GM23338 (cell line): ENCODE data around the gene FNDC3B. TPM values are rescaled to one million over a fixed set of nuclear protein-coding genes. Genes with fewer than 3 reads are reported as not detected.
"Not testable (repeated sequence)": the region's sequence is repeated elsewhere in the genome, so short reads cannot be mapped to it uniquely, and the experiment has no call there.

Experiments
- ATAC-seq: fragments of 200-7000 bp; cut with Tn5 transposase; 3 replicates; pipeline ENCODE4 v1.9.1; 2020
- DNase-seq: peaks from one replicate; pipeline ENCODE4 v3.0.0-alpha.2; 2015; ENCODE audit warnings: low spot score
- H2AFZ ChIP-seq: fragments of 200-600 bp; sonication (generic); 2 replicates; pipeline ENCODE4 v1.8.0; 2016; ENCODE audit warnings: antibody characterized with exemption, mild to moderate bottlenecking, moderate library complexity
- H3F3A ChIP-seq: fragments of 200-600 bp; sonication (generic); replicated peaks from 2 replicates; pipeline ENCODE4 v1.8.0; 2017; ENCODE audit warnings: antibody characterized with exemption, mixed run types, low read depth
- H3K27ac ChIP-seq: fragments of 200-600 bp; sonication (generic); 2 replicates; pipeline ENCODE4 v1.6.1; 2016; ENCODE audit warnings: low read depth
- H3K27me3 ChIP-seq: fragments of 200-600 bp; sonication (generic); 2 replicates; pipeline ENCODE4 v1.8.0; 2016; ENCODE audit warnings: mild to moderate bottlenecking, mixed run types, moderate library complexity; ENCODE audit not compliant: insufficient read depth
- H3K36me3 ChIP-seq: fragments of 200-600 bp; sonication (generic); 2 replicates; pipeline ENCODE4 v1.8.0; 2016; ENCODE audit warnings: mild to moderate bottlenecking; ENCODE audit not compliant: insufficient read depth
- H3K4me1 ChIP-seq: fragments of 200-600 bp; sonication (generic); 2 replicates; pipeline ENCODE4 v1.8.0; 2016; ENCODE audit warnings: mild to moderate bottlenecking, moderate library complexity; ENCODE audit not compliant: insufficient read depth
- H3K4me2 ChIP-seq: fragments of 200-600 bp; sonication (generic); 2 replicates; pipeline ENCODE4 v1.7.1; 2017; ENCODE audit warnings: mixed run types
- H3K4me3 ChIP-seq: fragments of 200-600 bp; sonication (generic); 2 replicates; pipeline ENCODE4 v1.6.1; 2016; ENCODE audit warnings: mixed run types
- H3K79me2 ChIP-seq: fragments of 200-600 bp; sonication (generic); replicated peaks from 2 replicates; pipeline ENCODE4 v1.8.0; 2017; ENCODE audit warnings: mild to moderate bottlenecking; ENCODE audit not compliant: insufficient read depth
- H3K9me2 ChIP-seq: fragments of 200-600 bp; sonication (generic); 2 replicates; pipeline ENCODE4 v1.8.0; 2017; ENCODE audit not compliant: insufficient read depth
- H4K20me1 ChIP-seq: fragments of 200-600 bp; sonication (generic); replicated peaks from 2 replicates; pipeline ENCODE4 v1.8.0; 2017; ENCODE audit warnings: mild to moderate bottlenecking; ENCODE audit not compliant: insufficient read depth
- H3K27ac Mint-ChIP-seq: 2 replicates; pipeline ENCODE4 v1.8.0; 2020; ENCODE audit warnings: inconsistent platforms, mild to moderate bottlenecking, moderate library complexity, mixed read lengths
- H3K27me3 Mint-ChIP-seq: 3 replicates; pipeline ENCODE4 v1.8.0; 2022; ENCODE audit warnings: low read depth, mild to moderate bottlenecking, moderate library complexity, mixed read lengths, inconsistent platforms; ENCODE audit not compliant: insufficient read depth, poor library complexity
- H3K36me3 Mint-ChIP-seq: 3 replicates; pipeline ENCODE4 v1.8.0; 2021; ENCODE audit warnings: low read depth, mild to moderate bottlenecking, inconsistent platforms, moderate library complexity, mixed read lengths
- H3K4me1 Mint-ChIP-seq: 3 replicates; pipeline ENCODE4 v1.8.0; 2020; ENCODE audit warnings: mild to moderate bottlenecking, inconsistent platforms, mixed read lengths
- H3K4me3 Mint-ChIP-seq: 3 replicates; pipeline ENCODE4 v1.8.0; 2021; ENCODE audit warnings: moderate library complexity, mild to moderate bottlenecking, inconsistent platforms, mixed read lengths
- H3K9me3 Mint-ChIP-seq: 3 replicates; pipeline ENCODE4 v1.8.0; 2020; ENCODE audit warnings: moderate library complexity, mild to moderate bottlenecking, inconsistent platforms, mixed read lengths
- CREB1 ChIP-seq: fragments of 250-450 bp; sonication (Bioruptor Pico); IDR thresholded peaks from 2 replicates; pipeline ENCODE4 v1.5.0; 2020; ENCODE audit warnings: low read depth, mild to moderate bottlenecking, moderate library complexity
- EZH2 ChIP-seq: fragments of 200-600 bp; sonication (generic); IDR thresholded peaks from one replicate; pipeline ENCODE4 v1.8.0; 2017; ENCODE audit warnings: antibody characterized with exemption, mild to moderate bottlenecking, low read depth; ENCODE audit not compliant: unreplicated experiment
- EZH2phosphoT487 ChIP-seq: fragments of 200-600 bp; sonication (generic); IDR thresholded peaks from one replicate; pipeline ENCODE4 v1.8.1; 2018; ENCODE audit warnings: antibody characterized with exemption; ENCODE audit not compliant: unreplicated experiment
- JUNB ChIP-seq: IDR thresholded peaks from one replicate; pipeline ENCODE4 v1.6.1; 2016; ENCODE audit warnings: antibody characterized with exemption; ENCODE audit not compliant: unreplicated experiment
- NANOG ChIP-seq: IDR thresholded peaks from 2 replicates; pipeline ENCODE4 v1.6.1; 2016; ENCODE audit warnings: antibody characterized with exemption, borderline replicate concordance
- POLR2AphosphoS5 ChIP-seq: IDR thresholded peaks from 2 replicates; pipeline ENCODE4 v1.6.1; 2016; ENCODE audit warnings: antibody characterized with exemption, low read depth
- STAT1 ChIP-seq: IDR thresholded peaks from one replicate; pipeline ENCODE4 v1.6.1; 2016; ENCODE audit warnings: antibody characterized with exemption; ENCODE audit not compliant: unreplicated experiment
- ZNF114 ChIP-seq: fragments of 250-450 bp; sonication (Bioruptor Pico); IDR thresholded peaks from 2 replicates; pipeline ENCODE4 v1.5.0; 2020; ENCODE audit warnings: mild to moderate bottlenecking, moderate library complexity
- ZNF331 ChIP-seq: fragments of 250-450 bp; sonication (Bioruptor Pico); IDR thresholded peaks from 2 replicates; pipeline ENCODE4 v1.5.0; 2020; ENCODE audit warnings: low read depth, mild to moderate bottlenecking, moderate library complexity
- polyA plus RNA-seq: library from polyadenylated mRNA; unstranded; fragments of >200 nt; fragmentation: Nextera tagmentation; extraction: Ambion mirVana; gene quantifications from 2 replicates; pipeline ENCODE4 v1.2.1, GENCODE V29; 2016
- total RNA-seq: library from RNA; depleted of rRNA; stranded (reverse); fragments of >200 nt; shearing (Covaris generic); gene quantifications from 2 replicates; pipeline ENCODE4 v1.2.3, GENCODE V29; 2014
- TF ChIP-seq, protein P1 (sequence below), 2 experiments: fragments of 200-600 bp in 1 of 2; sonication (generic) in 1 of 2; conservative IDR thresholded peaks; 2 replicates each; pipeline versions ENCODE4 v1.5.1 to v1.6.1; 2016 to 2017; ENCODE audit warnings: antibody characterized with exemption in 2 of 2, low read depth in 2 of 2, mild to moderate bottlenecking in 2 of 2, moderate library complexity in 1 of 2
- TF ChIP-seq, protein P2 (sequence below): fragments of 250-450 bp; sonication (Bioruptor Pico); IDR thresholded peaks from 2 replicates; pipeline ENCODE4 v1.5.0; 2020; ENCODE audit warnings: mild to moderate bottlenecking, moderate library complexity
- TF ChIP-seq, protein P3 (sequence below): IDR thresholded peaks from 2 replicates; pipeline ENCODE4 v1.6.1; 2016; ENCODE audit warnings: antibody characterized with exemption

Gene FNDC3B
- total and polyA plus RNA-seq, 2 experiments from 2014 or later, result 19.1 to 55.4 TPM

DNA sequence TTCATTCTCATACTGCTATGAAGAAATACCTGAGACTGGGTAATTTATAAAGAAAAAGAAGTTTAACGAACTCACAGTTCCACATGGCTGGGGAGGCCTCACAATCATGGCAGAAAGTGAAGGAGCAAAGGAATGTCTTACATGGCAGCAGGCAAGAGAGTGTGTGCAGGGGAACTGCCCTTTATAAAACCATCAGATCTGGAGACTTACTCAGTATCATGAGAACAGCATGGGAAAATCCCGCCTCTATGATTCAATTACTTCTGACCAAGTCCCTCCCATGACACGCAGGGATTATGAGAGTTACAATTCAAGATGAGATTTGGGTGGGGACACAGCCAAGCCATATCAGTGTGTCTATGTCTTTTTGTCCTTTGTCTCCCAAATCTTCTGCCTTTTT lies 49.1 kb upstream of the FNDC3B start:
- H3K9me2 ChIP-seq, H3K36me3 Mint-ChIP-seq, H2AFZ ChIP-seq, H3K4me2 ChIP-seq, DNase-seq, H3K4me1 Mint-ChIP-seq, H3K27ac Mint-ChIP-seq, H3K9me3 Mint-ChIP-seq, H3K36me3 ChIP-seq, H3K27me3 ChIP-seq, H3K4me1 ChIP-seq, H4K20me1 ChIP-seq, H3F3A ChIP-seq, H3K27me3 Mint-ChIP-seq, H3K4me3 ChIP-seq, ATAC-seq, H3K4me3 Mint-ChIP-seq, H3K27ac ChIP-seq, H3K79me2 ChIP-seq: not testable (repeated sequence)

DNA sequence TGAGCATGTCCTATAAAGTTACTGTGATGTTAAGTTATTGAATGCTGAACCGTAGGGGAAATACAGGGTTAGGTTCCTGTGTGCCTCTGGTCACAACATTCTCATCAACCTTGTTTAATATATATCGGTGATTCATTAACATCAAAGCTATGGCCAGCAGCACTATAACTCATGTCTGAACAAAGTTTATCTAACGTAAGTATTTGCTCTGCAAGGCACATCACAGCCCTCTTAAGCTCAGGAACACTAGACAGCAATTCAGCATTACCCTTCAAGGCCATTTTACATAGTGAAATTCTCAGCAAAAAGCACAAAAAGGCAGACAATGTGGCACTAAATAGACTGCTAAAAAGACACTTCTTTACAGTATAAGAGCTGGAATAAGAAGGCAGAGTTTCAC lies 48.2 kb upstream of the FNDC3B start:
- no peaks in the 10 kb centered on the region for H3K79me2 ChIP-seq
- H3K4me1 ChIP-seq, result no peaks in the 10 kb centered on the region
- no peaks in the 10 kb centered on the region for H3K9me2 ChIP-seq
- ATAC-seq (no peak), DNase-seq (no peak)
- Mint-ChIP-seq H3K27me3 (peaks cover 3% of the 10 kb centered on the region), H3K36me3 (no peaks in the 10 kb centered on the region), H3K27ac (no peak overlapping the region), H3K9me3 (peaks cover 6% of the 10 kb centered on the region; the same call in 2 of the 3 replicates), H3K4me1 (no peaks in the 10 kb centered on the region), H3K4me3 (no peak overlapping the region)
- H3K4me3 ChIP-seq, result no peak overlapping the region
- H3K36me3 ChIP-seq, result no peaks in the 10 kb centered on the region
- H3K4me2 ChIP-seq, result no peak overlapping the region
- H3K27ac ChIP-seq, result no peak overlapping the region
- no peaks in the 10 kb centered on the region for H3K27me3 ChIP-seq
- H4K20me1 ChIP-seq, result no peaks in the 10 kb centered on the region
- TF ChIP-seq ZNF331 (CRISPR knock-in tag), result no peak
- TF ChIP-seq JUNB, result no peak
- TF ChIP-seq, protein P1, sequence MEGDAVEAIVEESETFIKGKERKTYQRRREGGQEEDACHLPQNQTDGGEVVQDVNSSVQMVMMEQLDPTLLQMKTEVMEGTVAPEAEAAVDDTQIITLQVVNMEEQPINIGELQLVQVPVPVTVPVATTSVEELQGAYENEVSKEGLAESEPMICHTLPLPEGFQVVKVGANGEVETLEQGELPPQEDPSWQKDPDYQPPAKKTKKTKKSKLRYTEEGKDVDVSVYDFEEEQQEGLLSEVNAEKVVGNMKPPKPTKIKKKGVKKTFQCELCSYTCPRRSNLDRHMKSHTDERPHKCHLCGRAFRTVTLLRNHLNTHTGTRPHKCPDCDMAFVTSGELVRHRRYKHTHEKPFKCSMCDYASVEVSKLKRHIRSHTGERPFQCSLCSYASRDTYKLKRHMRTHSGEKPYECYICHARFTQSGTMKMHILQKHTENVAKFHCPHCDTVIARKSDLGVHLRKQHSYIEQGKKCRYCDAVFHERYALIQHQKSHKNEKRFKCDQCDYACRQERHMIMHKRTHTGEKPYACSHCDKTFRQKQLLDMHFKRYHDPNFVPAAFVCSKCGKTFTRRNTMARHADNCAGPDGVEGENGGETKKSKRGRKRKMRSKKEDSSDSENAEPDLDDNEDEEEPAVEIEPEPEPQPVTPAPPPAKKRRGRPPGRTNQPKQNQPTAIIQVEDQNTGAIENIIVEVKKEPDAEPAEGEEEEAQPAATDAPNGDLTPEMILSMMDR (conservative IDR thresholded peaks at IDR 0.05; ENCODE audit: low read depth in 2 of 2), result no peak
- TF ChIP-seq NANOG, result no peak
- TF ChIP-seq CREB1, result no peak
- TF ChIP-seq EZH2, result no peak
- no peak for TF ChIP-seq ZNF114 (CRISPR knock-in tag)
- TF ChIP-seq STAT1, result no peak
- TF ChIP-seq POLR2AphosphoS5, result no peak
- TF ChIP-seq, protein P2, sequence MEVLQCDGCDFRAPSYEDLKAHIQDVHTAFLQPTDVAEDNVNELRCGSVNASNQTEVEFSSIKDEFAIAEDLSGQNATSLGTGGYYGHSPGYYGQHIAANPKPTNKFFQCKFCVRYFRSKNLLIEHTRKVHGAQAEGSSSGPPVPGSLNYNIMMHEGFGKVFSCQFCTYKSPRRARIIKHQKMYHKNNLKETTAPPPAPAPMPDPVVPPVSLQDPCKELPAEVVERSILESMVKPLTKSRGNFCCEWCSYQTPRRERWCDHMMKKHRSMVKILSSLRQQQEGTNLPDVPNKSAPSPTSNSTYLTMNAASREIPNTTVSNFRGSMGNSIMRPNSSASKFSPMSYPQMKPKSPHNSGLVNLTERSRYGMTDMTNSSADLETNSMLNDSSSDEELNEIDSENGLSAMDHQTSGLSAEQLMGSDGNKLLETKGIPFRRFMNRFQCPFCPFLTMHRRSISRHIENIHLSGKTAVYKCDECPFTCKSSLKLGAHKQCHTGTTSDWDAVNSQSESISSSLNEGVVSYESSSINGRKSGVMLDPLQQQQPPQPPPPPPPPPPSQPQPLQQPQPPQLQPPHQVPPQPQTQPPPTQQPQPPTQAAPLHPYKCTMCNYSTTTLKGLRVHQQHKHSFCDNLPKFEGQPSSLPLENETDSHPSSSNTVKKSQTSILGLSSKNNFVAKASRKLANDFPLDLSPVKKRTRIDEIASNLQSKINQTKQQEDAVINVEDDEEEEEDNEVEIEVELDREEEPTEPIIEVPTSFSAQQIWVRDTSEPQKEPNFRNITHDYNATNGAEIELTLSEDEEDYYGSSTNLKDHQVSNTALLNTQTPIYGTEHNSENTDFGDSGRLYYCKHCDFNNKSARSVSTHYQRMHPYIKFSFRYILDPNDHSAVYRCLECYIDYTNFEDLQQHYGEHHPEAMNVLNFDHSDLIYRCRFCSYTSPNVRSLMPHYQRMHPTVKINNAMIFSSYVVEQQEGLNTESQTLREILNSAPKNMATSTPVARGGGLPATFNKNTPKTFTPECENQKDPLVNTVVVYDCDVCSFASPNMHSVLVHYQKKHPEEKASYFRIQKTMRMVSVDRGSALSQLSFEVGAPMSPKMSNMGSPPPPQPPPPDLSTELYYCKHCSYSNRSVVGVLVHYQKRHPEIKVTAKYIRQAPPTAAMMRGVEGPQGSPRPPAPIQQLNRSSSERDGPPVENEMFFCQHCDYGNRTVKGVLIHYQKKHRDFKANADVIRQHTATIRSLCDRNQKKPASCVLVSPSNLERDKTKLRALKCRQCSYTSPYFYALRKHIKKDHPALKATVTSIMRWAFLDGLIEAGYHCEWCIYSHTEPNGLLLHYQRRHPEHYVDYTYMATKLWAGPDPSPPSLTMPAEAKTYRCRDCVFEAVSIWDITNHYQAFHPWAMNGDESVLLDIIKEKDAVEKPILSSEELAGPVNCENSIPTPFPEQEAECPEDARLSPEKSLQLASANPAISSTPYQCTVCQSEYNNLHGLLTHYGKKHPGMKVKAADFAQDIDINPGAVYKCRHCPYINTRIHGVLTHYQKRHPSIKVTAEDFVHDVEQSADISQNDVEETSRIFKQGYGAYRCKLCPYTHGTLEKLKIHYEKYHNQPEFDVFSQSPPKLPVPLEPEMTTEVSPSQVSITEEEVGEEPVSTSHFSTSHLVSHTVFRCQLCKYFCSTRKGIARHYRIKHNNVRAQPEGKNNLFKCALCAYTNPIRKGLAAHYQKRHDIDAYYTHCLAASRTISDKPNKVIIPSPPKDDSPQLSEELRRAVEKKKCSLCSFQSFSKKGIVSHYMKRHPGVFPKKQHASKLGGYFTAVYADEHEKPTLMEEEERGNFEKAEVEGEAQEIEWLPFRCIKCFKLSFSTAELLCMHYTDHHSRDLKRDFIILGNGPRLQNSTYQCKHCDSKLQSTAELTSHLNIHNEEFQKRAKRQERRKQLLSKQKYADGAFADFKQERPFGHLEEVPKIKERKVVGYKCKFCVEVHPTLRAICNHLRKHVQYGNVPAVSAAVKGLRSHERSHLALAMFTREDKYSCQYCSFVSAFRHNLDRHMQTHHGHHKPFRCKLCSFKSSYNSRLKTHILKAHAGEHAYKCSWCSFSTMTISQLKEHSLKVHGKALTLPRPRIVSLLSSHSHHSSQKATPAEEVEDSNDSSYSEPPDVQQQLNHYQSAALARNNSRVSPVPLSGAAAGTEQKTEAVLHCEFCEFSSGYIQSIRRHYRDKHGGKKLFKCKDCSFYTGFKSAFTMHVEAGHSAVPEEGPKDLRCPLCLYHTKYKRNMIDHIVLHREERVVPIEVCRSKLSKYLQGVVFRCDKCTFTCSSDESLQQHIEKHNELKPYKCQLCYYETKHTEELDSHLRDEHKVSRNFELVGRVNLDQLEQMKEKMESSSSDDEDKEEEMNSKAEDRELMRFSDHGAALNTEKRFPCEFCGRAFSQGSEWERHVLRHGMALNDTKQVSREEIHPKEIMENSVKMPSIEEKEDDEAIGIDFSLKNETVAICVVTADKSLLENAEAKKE (CRISPR knock-in tag), result no peak
- TF ChIP-seq EZH2phosphoT487, result no peak
- TF ChIP-seq, protein P3, sequence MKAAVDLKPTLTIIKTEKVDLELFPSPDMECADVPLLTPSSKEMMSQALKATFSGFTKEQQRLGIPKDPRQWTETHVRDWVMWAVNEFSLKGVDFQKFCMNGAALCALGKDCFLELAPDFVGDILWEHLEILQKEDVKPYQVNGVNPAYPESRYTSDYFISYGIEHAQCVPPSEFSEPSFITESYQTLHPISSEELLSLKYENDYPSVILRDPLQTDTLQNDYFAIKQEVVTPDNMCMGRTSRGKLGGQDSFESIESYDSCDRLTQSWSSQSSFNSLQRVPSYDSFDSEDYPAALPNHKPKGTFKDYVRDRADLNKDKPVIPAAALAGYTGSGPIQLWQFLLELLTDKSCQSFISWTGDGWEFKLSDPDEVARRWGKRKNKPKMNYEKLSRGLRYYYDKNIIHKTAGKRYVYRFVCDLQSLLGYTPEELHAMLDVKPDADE, result no peak
- H2AFZ ChIP-seq, result no peak overlapping the region
- no peaks in the 10 kb centered on the region for H3F3A ChIP-seq
